B cell (primary cell): ENCODE results near the gene DACT2. TPM values are rescaled to one million over a fixed set of nuclear protein-coding genes. Genes with fewer than 3 reads are reported as not detected.

Experiments used
- ATAC-seq: fragments of 200-7000 bp; cut with Tn5 transposase; one replicate; pipeline ENCODE4 v1.10.0; 2021; ENCODE audit warnings: low read depth, mild to moderate bottlenecking, moderate number of reproducible peaks, moderate library complexity
- CTCF ChIA-PET: fragments of 350-600 bp; sonication (Branson Sonifier 250); formaldehyde crosslinking; loops from one replicate; lab custom pipeline; 2021; ENCODE audit warnings: antibody characterized with exemption, inconsistent platforms; lab: Charles Lee
- POLR2A ChIA-PET: fragments of 350-600 bp; sonication (Branson Sonifier 250); formaldehyde crosslinking; loops from one replicate; lab custom pipeline; 2021; ENCODE audit warnings: antibody characterized with exemption; lab: Charles Lee
- DNase-seq: peaks from one replicate; pipeline ENCODE4 v3.0.0; 2013
- H2AFZ ChIP-seq: 2 replicates; pipeline ENCODE4 v1.6.1; 2012; ENCODE audit warnings: mild to moderate bottlenecking, low read depth, low read length; ENCODE audit not compliant: insufficient read depth, poor library complexity, severe bottlenecking
- H3K27ac ChIP-seq, 2 donors: 1 replicate in 1 of 2; 2 replicates in 1 of 2; pipeline ENCODE4 v1.5.1; 2012 to 2013; ENCODE audit warnings: low read length in 2 of 2, mild to moderate bottlenecking in 2 of 2, moderate library complexity in 1 of 2
- H3K27me3 ChIP-seq, 4 experiments: fragments of 200-600 bp in 1 of 4; sonication (generic) in 1 of 4; replicated peaks in 1 of 4; 1 replicate in 2 of 4; 2 replicates in 2 of 4; pipeline versions ENCODE4 v1.6.1 to v1.7.0; 2013 to 2016; ENCODE audit warnings: low read length in 3 of 4, mild to moderate bottlenecking in 2 of 4, mixed read lengths in 1 of 4, moderate library complexity in 1 of 4; ENCODE audit not compliant: insufficient read depth in 4 of 4, control insufficient read depth in 3 of 4; ENCODE audit errors: control extremely low read depth in 1 of 4
- H3K36me3 ChIP-seq, 2 experiments: replicated peaks in 1 of 2; 1 replicate in 1 of 2; 2 replicates in 1 of 2; pipeline versions ENCODE4 v1.6.1 to v1.7.1; 2013; ENCODE audit warnings: low read length in 1 of 2; ENCODE audit not compliant: insufficient read depth in 2 of 2, control insufficient read depth in 1 of 2; ENCODE audit errors: control extremely low read depth in 1 of 2, extremely low read depth in 1 of 2
- H3K4me1 ChIP-seq, 2 donors: fragments of 200-600 bp in 1 of 2; sonication (generic) in 1 of 2; 1 replicate in 1 of 2; 2 replicates in 1 of 2; pipeline versions ENCODE4 v1.5.1 to v1.6.1; 2013 to 2017; ENCODE audit warnings: low read length in 2 of 2; ENCODE audit not compliant: control insufficient read depth in 2 of 2, insufficient read depth in 2 of 2
- H3K4me2 ChIP-seq: replicated peaks from 2 replicates; pipeline ENCODE3; 2012; ENCODE audit warnings: mild to moderate bottlenecking, low read depth, low read length; ENCODE audit not compliant: poor library complexity, severe bottlenecking
- H3K4me3 ChIP-seq, 5 experiments: fragments of 200-600 bp in 1 of 5; sonication (generic) in 1 of 5; 1 replicate in 3 of 5; 2 replicates in 2 of 5; pipeline versions ENCODE4 v1.5.1 to v1.7.0; 2011 to 2016; ENCODE audit warnings: low read length in 4 of 5, mild to moderate bottlenecking in 4 of 5, low read depth in 2 of 5, control low read depth in 1 of 5, moderate library complexity in 1 of 5; ENCODE audit not compliant: insufficient read depth in 1 of 5; ENCODE audit errors: control extremely low read depth in 1 of 5, extremely low read depth in 1 of 5
- H3K79me2 ChIP-seq: fragments of 200-600 bp; sonication (generic); one replicate; pipeline ENCODE4 v1.6.0; 2016; ENCODE audit warnings: low read length; ENCODE audit not compliant: control insufficient read depth, insufficient read depth
- H3K9ac ChIP-seq: fragments of 200-600 bp; sonication (generic); 2 replicates; pipeline ENCODE4 v1.6.1; 2017; ENCODE audit warnings: mild to moderate bottlenecking, low read length, moderate library complexity
- H3K9me3 ChIP-seq, 3 donors: one replicate each; pipeline versions ENCODE4 v1.6.1 to v1.7.1; 2013; ENCODE audit warnings: low read length in 2 of 3; ENCODE audit not compliant: control insufficient read depth in 2 of 3, insufficient read depth in 1 of 3; ENCODE audit errors: control extremely low read depth in 1 of 3
- H4K20me1 ChIP-seq: 2 replicates; pipeline ENCODE4 v1.6.0; 2012; ENCODE audit warnings: mild to moderate bottlenecking, low read length; ENCODE audit not compliant: insufficient read depth, control insufficient read depth, poor library complexity, severe bottlenecking
- H3K27ac Mint-ChIP-seq: one replicate; pipeline ENCODE4 v1.8.0; 2021; ENCODE audit warnings: mixed read lengths
- H3K27me3 Mint-ChIP-seq: one replicate; pipeline ENCODE4 v1.8.0; 2021; ENCODE audit warnings: mixed read lengths
- H3K4me1 Mint-ChIP-seq: one replicate; pipeline ENCODE4 v1.8.0; 2021; ENCODE audit warnings: mixed read lengths
- H3K4me3 Mint-ChIP-seq: one replicate; pipeline ENCODE4 v1.8.0; 2021; ENCODE audit warnings: mixed read lengths
- H3K9me3 Mint-ChIP-seq: one replicate; pipeline ENCODE4 v1.8.0; 2022; ENCODE audit warnings: mixed read lengths; ENCODE audit not compliant: insufficient read depth
- CTCF ChIP-seq: fragments of 200-600 bp; IDR thresholded peaks from one replicate; pipeline ENCODE4 v1.8.0; 2022; ENCODE audit warnings: antibody characterized with exemption, mild to moderate bottlenecking
- EZH2 ChIP-seq: IDR thresholded peaks from 2 replicates; pipeline ENCODE4 v1.6.1; 2012; ENCODE audit warnings: borderline replicate concordance, low read depth, mild to moderate bottlenecking, moderate library complexity, low read length; ENCODE audit not compliant: insufficient read depth, poor library complexity, severe bottlenecking
- WGBS: methylation state at CpG from one replicate; pipeline ENCODE4 v1.1.5; 2013; ENCODE audit warnings: missing lambda C conversion rate; ENCODE audit not compliant: insufficient coverage; 5-methylcytosine and 5-hydroxymethylcytosine counted together
- intact Hi-C: fragments of 100-400 bp; cut with micrococcal nuclease; formaldehyde crosslinking; loops from one replicate; pipeline ENCODE4 v1.10.0; 2022
- polyA plus RNA-seq: library from polyadenylated mRNA; depleted of rRNA; stranded (reverse); fragments of >200 nt; gene quantifications from 2 replicates; pipeline ENCODE4 v1.2.3, GENCODE V29; 2012
- total RNA-seq, 2 donors: library from RNA; stranded (reverse); fragments of 120-200 nt in 1 of 2; gene quantifications; 1 replicate in 1 of 2; 2 replicates in 1 of 2; pipeline versions ENCODE4 v1.2.3 to v1.2.4, GENCODE V29; 2013 to 2022

The DACT2 gene
- total and polyA plus RNA-seq, 2 donors (not counting 1 experiment from before 2014, with no cell fraction given): not detected

- Mint-ChIP-seq H3K4me1 (no peaks in the 10 kb centered on the region), H3K9me3 (no peaks in the 10 kb centered on the region), H3K27ac (no peak overlapping the region), H3K4me3 (no peak overlapping the region), H3K27me3 (peaks cover 3% of the 10 kb centered on the region)
- no peaks in the 10 kb centered on the region for H3K27me3 ChIP-seq
- H4K20me1 ChIP-seq: no peaks in the 10 kb centered on the region
- no peak overlapping the region for H3K27ac ChIP-seq
- CTCF ChIA-PET: no interaction called here
- POLR2A ChIA-PET: no interaction called here
- H3K9ac ChIP-seq: no peak overlapping the region
- peaks cover 0 to 30% (median 0%) of the 10 kb centered on the region in 3 donors for H3K9me3 ChIP-seq
- DNase-seq (no peak), ATAC-seq (no peak)
- no peaks in the 10 kb centered on the region for H3K79me2 ChIP-seq
- no peak for TF ChIP-seq CTCF
- TF ChIP-seq EZH2: no peak
- 82% methylated on average over 9 of the region's 9 CpGs for WGBS
- H2AFZ ChIP-seq: no peak overlapping the region
- intact Hi-C loops: no loop called here
- H3K36me3 ChIP-seq: no peaks in the 10 kb centered on the region
- no peak overlapping the region for H3K4me3 ChIP-seq
- H3K4me2 ChIP-seq: no peak overlapping the region
- H3K4me1 ChIP-seq: no peaks in the 10 kb centered on the region
These were observed 13.7 kb downstream of the DACT2 start for GRCh38 chr6:168305863-168306262.

GRCh38 chr6:168305096-168305749 is 14.4 kb downstream of the DACT2 start:
- H3K4me1 ChIP-seq: no peaks in the 10 kb centered on the region
- H3K27me3 ChIP-seq: no peaks in the 10 kb centered on the region
- Mint-ChIP-seq H3K4me3 (no peak overlapping the region), H3K9me3 (no peaks in the 10 kb centered on the region), H3K27me3 (peaks cover 3% of the 10 kb centered on the region), H3K4me1 (no peaks in the 10 kb centered on the region), H3K27ac (no peak overlapping the region)
- no peaks in the 10 kb centered on the region for H3K79me2 ChIP-seq
- no peak overlapping the region for H3K9ac ChIP-seq
- H4K20me1 ChIP-seq: no peaks in the 10 kb centered on the region
- TF ChIP-seq CTCF (no peak), EZH2 (no peak)
- H2AFZ ChIP-seq: no peak overlapping the region
- no peak for ATAC-seq
- CTCF ChIA-PET: no interaction called here
- no peak overlapping the region for H3K4me3 ChIP-seq
- H3K27ac ChIP-seq: no peak overlapping the region
- H3K4me2 ChIP-seq: no peak overlapping the region
- DNase-seq: no peak
- WGBS: 83% methylated on average over 19 of the region's 20 CpGs
- no peaks in the 10 kb centered on the region for H3K36me3 ChIP-seq
- intact Hi-C loops: no loop called here
- H3K9me3 ChIP-seq: peaks cover 0 to 29% (median 0%) of the 10 kb centered on the region in 3 donors
- POLR2A ChIA-PET: no interaction called here
